ENCODE results near the gene ZNF532. TPM values are rescaled to one million over a fixed set of nuclear protein-coding genes. Genes with fewer than 3 reads are reported as not detected.

The ZNF532 gene
- total RNA-seq, 1 donor, result 49.6 TPM

DNA sequence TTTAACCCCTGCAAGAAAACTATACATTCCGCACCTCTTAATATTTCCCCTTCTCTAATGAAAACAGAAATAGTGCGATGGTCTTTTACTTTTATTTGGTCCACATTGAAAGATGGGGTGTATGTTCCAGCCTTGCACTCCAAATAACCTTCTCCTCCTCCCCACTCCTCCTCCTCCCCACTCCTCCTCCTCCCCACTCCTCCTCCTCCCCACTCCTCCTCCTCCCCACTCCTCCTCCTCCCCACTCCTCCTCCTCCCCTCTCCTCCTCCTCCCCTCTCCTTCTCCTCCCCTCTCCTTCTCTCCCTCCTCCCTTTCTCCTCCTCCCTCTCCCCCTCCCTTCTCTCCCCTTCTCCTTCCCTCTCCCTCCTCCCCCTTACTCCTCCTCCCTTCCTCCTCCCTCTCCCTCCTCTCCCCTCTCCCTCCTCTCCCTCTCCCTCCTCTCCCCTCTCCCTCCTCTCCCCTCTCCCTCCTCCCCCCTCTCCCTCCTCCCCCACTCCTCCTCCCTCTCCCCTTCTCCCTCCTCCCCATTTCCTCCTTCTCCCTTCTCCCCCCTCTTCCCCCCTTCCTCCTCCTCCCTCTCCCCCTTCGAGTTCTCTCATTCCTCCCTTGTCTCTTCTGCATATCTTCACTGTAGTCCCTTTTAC, 70.4 kb downstream of the ZNF532 start:
- Histone ChIP-seq H3K27me3 (ENCODE audit: insufficient read depth, low read length) (no peaks in the 10 kb centered on the region), H4K20me1 (ENCODE audit: insufficient read depth, low read length) (no peaks in the 10 kb centered on the region), H3K79me2 (ENCODE audit: insufficient read depth, low read length) (peaks cover 20% of the 10 kb centered on the region), H3K36me3 (ENCODE audit: insufficient read depth, low read length) (peaks cover 17% of the 10 kb centered on the region), H2AFZ (ENCODE audit: low read length) (no peak overlapping the region), H3K4me2 (ENCODE audit: insufficient read depth, low read length) (no peak overlapping the region), H3K27ac (ENCODE audit: low read depth, low read length) (no peak overlapping the region), H3K4me1 (ENCODE audit: insufficient read depth, low read length) (peaks cover 10% of the 10 kb centered on the region), H3K4me3 (ENCODE audit: insufficient read depth, low read length) (no peak overlapping the region), H3K9me3 (ENCODE audit: low read depth, low read length) (no peaks in the 10 kb centered on the region)
- TF ChIP-seq, protein P1, sequence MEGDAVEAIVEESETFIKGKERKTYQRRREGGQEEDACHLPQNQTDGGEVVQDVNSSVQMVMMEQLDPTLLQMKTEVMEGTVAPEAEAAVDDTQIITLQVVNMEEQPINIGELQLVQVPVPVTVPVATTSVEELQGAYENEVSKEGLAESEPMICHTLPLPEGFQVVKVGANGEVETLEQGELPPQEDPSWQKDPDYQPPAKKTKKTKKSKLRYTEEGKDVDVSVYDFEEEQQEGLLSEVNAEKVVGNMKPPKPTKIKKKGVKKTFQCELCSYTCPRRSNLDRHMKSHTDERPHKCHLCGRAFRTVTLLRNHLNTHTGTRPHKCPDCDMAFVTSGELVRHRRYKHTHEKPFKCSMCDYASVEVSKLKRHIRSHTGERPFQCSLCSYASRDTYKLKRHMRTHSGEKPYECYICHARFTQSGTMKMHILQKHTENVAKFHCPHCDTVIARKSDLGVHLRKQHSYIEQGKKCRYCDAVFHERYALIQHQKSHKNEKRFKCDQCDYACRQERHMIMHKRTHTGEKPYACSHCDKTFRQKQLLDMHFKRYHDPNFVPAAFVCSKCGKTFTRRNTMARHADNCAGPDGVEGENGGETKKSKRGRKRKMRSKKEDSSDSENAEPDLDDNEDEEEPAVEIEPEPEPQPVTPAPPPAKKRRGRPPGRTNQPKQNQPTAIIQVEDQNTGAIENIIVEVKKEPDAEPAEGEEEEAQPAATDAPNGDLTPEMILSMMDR (IDR thresholded peaks at IDR 0.05; ENCODE audit: extremely low read depth, low read depth, low read length), result no peak
- no peak for DNase-seq (ENCODE audit: insufficient read length, low spot score, missing footprints)

DNA sequence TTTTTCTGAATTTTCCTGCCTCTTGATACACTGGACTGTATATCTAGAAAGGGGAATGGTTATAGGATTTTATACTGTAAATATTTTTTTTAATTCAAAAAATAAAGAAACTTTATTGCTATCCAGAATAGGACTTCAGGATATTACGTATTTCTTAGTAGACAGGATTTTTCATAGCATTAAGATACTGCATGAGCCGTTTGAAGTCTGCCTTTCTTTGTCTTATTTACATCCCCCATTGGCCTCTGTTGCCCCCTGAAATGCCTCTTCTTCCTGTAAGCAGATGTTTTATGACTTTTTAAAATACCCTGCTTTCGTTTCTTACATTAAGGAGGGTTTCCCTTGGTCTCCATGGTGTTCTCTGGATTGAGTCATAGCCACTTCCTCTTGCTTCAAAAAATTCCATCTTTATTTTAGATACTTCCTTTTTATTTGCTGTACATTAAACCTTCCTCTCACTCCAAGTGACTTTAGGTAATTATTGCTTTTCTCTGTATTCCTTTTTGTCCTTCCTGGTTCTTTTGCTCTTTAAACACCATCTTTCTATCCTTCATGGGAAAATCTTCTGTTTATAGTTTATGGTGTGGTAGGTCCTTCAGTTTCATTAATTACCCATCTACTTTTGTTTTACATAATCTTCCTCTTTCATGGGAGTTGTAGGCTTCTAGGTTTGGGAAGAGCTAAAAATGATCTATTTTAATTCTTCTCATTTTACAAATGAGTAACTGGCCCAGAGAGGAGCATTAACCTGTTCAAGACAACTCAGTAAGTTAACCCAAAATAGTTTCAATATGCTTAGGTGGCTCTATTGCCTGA, 72.6 kb downstream of the ZNF532 start:
- Histone ChIP-seq H4K20me1 (ENCODE audit: insufficient read depth, low read length) (no peaks in the 10 kb centered on the region), H3K9me3 (ENCODE audit: low read depth, low read length) (no peaks in the 10 kb centered on the region), H3K79me2 (ENCODE audit: insufficient read depth, low read length) (peaks cover 7% of the 10 kb centered on the region), H3K27ac (ENCODE audit: low read depth, low read length) (peak overlapping the region; percentile 57), H2AFZ (ENCODE audit: low read length) (no peak overlapping the region), H3K27me3 (ENCODE audit: insufficient read depth, low read length) (no peaks in the 10 kb centered on the region), H3K4me2 (ENCODE audit: insufficient read depth, low read length) (peak overlapping the region; percentile 74), H3K4me3 (ENCODE audit: insufficient read depth, low read length) (peak overlapping the region; percentile 26), H3K36me3 (ENCODE audit: insufficient read depth, low read length) (peaks cover 24% of the 10 kb centered on the region), H3K4me1 (ENCODE audit: insufficient read depth, low read length) (peaks cover 10% of the 10 kb centered on the region)
- TF ChIP-seq, protein P1 (IDR thresholded peaks at IDR 0.05; ENCODE audit: extremely low read depth, low read depth, low read length), result no peak
- peak; percentile 84 for DNase-seq (ENCODE audit: insufficient read length, low spot score, missing footprints)

DNA sequence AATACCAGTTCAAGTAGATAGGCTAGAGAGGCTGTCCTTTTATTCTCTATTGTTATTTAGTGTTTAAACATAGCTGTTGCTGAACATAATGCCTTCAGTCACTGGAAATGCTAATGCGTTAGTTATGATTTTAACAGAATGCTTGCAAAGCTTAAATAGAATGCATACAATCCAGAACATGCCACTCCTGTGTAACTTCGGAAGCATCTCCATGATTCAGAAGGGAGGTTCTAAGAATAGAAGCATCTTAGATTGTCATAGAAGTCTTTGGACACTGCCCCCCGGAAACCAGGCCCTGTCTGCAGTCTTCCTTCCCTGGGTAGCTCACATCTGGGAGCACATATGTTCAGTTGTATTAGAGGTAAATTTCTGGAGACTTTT, 73.2 kb downstream of the ZNF532 start:
- no peaks in the 10 kb centered on the region for H3K27me3 ChIP-seq (ENCODE audit: insufficient read depth, low read length)
- H3K4me1 ChIP-seq (ENCODE audit: insufficient read depth, low read length), result peaks cover 10% of the 10 kb centered on the region
- no peaks in the 10 kb centered on the region for H3K9me3 ChIP-seq (ENCODE audit: low read depth, low read length)
- H2AFZ ChIP-seq (ENCODE audit: low read length), result no peak overlapping the region
- TF ChIP-seq, protein P1 (IDR thresholded peaks at IDR 0.05; ENCODE audit: extremely low read depth, low read depth, low read length), result no peak
- H3K4me3 ChIP-seq (ENCODE audit: insufficient read depth, low read length), result no peak overlapping the region
- peaks cover 24% of the 10 kb centered on the region for H3K36me3 ChIP-seq (ENCODE audit: insufficient read depth, low read length)
- peaks cover 3% of the 10 kb centered on the region for H3K79me2 ChIP-seq (ENCODE audit: insufficient read depth, low read length)
- DNase-seq (ENCODE audit: insufficient read length, low spot score, missing footprints), result no peak
- H3K27ac ChIP-seq (ENCODE audit: low read depth, low read length), result peak overlapping the region; percentile 57
- H4K20me1 ChIP-seq (ENCODE audit: insufficient read depth, low read length), result no peaks in the 10 kb centered on the region
- peak overlapping the region; percentile 74 for H3K4me2 ChIP-seq (ENCODE audit: insufficient read depth, low read length)

DNA sequence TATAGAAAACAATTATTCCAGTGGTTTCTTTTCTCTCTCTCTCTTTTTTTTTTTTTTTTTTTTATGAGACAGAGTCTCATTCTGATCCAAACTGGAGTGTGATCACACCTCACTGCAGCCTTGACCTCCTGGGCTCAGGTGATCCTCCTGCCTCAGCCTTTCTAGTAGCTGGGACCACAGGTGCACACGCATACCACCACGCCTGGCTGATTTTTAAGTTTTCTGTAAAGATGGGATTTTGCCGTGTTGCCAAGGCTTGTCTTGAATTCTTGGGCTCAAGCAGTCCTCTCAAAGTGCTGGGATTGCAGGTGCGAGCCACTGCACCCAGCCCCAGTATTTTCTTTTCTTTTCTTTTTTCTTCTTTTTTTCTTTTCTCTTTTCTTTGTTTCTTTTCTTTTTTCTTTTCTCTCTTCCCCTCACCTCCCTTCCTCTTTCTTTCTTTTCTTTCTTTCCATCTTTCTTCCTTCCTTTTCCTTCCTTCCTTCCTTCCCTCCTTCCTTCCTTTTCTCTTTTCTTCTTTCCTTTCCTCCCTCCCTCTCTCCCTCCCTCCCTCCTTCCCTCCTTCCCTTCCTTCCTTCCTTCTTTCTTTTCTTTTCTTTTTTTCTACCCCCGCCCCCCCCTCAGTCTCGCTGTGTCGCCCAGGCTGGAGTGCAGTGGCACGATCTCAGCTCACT, 76.9 kb downstream of the ZNF532 start:
- H4K20me1 ChIP-seq (ENCODE audit: insufficient read depth, low read length), result no peaks in the 10 kb centered on the region
- no peak overlapping the region for H2AFZ ChIP-seq (ENCODE audit: low read length)
- peaks cover 38% of the 10 kb centered on the region for H3K36me3 ChIP-seq (ENCODE audit: insufficient read depth, low read length)
- H3K27ac ChIP-seq (ENCODE audit: low read depth, low read length), result no peak overlapping the region
- no peaks in the 10 kb centered on the region for H3K9me3 ChIP-seq (ENCODE audit: low read depth, low read length)
- H3K4me3 ChIP-seq (ENCODE audit: insufficient read depth, low read length), result no peak overlapping the region
- H3K4me1 ChIP-seq (ENCODE audit: insufficient read depth, low read length), result peaks cover 10% of the 10 kb centered on the region
- TF ChIP-seq, protein P1 (IDR thresholded peaks at IDR 0.05; ENCODE audit: extremely low read depth, low read depth, low read length), result no peak
- no peak overlapping the region for H3K4me2 ChIP-seq (ENCODE audit: insufficient read depth, low read length)
- H3K27me3 ChIP-seq (ENCODE audit: insufficient read depth, low read length), result no peaks in the 10 kb centered on the region
- no peak for DNase-seq (ENCODE audit: insufficient read length, low spot score, missing footprints)
- peaks cover 3% of the 10 kb centered on the region for H3K79me2 ChIP-seq (ENCODE audit: insufficient read depth, low read length)

Data from osteoblast (primary cell).